ENCODE data around the gene OR8B2.
"Not testable (repeated sequence)": the region's sequence is repeated elsewhere in the genome, so short reads cannot be mapped to it uniquely, and the experiment has no call there.

- TF ChIP-seq CTCF (IDR thresholded peaks at IDR 0.05); ZFX (IDR thresholded peaks at IDR 0.05; ENCODE audit: borderline replicate concordance): not testable (repeated sequence)
Observed at GRCh38 chr11:124396847-124397246, 12.5 kb upstream of the OR8B2 start.

Measured in 22Rv1 (cell line).